ENCODE measurements around the gene FCHSD2.

The FCHSD2 gene

GRCh38 chr11:72793425-72794367 lies 348.4 kb downstream of the FCHSD2 start, which contains the start of gene STARD10 (continued):
- TF ChIP-seq REPIN1 (tag by site-specific recombination; IDR thresholded peaks at IDR 0.05; ENCODE audit: low read depth): no peak
- no peak for TF ChIP-seq FEZF1 (tag by site-specific recombination; IDR thresholded peaks at IDR 0.05)
- TF ChIP-seq ZNF610 (tag by site-specific recombination; IDR thresholded peaks at IDR 0.05; ENCODE audit: borderline replicate concordance): 0 out of 2 replicates have a peak, but pooled peaks have one; percentile 24
- no peak for TF ChIP-seq ZNF132 (tag by site-specific recombination; IDR thresholded peaks at IDR 0.05; ENCODE audit: borderline replicate concordance)
- no peak for TF ChIP-seq ZSCAN18 (tag by site-specific recombination; IDR thresholded peaks at IDR 0.05)
- TF ChIP-seq ZNF626 (tag by site-specific recombination; IDR thresholded peaks at IDR 0.05): no peak
- TF ChIP-seq ZNF280D (tag by site-specific recombination; IDR thresholded peaks at IDR 0.05): no peak
- TF ChIP-seq ZNF513 (tag by site-specific recombination; IDR thresholded peaks at IDR 0.05): no peak
- TF ChIP-seq IKZF3 (tag by site-specific recombination; IDR thresholded peaks at IDR 0.05): peak; percentile 52
- TF ChIP-seq ZBTB17 (tag by site-specific recombination; IDR thresholded peaks at IDR 0.05): peak; percentile 97
- TF ChIP-seq ZNF529 (tag by site-specific recombination; IDR thresholded peaks at IDR 0.05; ENCODE audit: insufficient replicate concordance): no peak
- TF ChIP-seq ZNF701 (tag by site-specific recombination; IDR thresholded peaks at IDR 0.05): no peak
- no peak for TF ChIP-seq ZNF37A (tag by site-specific recombination; IDR thresholded peaks at IDR 0.05)
- TF ChIP-seq ZNF214 (tag by site-specific recombination; IDR thresholded peaks at IDR 0.05; ENCODE audit: borderline replicate concordance): no peak
- no peak for TF ChIP-seq ZNF518A (tag by site-specific recombination; conservative IDR thresholded peaks at IDR 0.05; ENCODE audit: low read depth)
- no peak for TF ChIP-seq ZNF292 (tag by site-specific recombination; IDR thresholded peaks at IDR 0.05; ENCODE audit: borderline replicate concordance, low read depth)
- TF ChIP-seq ZFP69B (tag by site-specific recombination; IDR thresholded peaks at IDR 0.05): 0 out of 2 replicates have a peak, but pooled peaks have one; percentile 48
- TF ChIP-seq ZNF2 (tag by site-specific recombination; IDR thresholded peaks at IDR 0.05): peak; percentile 88
- 0 out of 2 replicates have a peak, but pooled peaks have one; percentile 49 for TF ChIP-seq ZNF843 (tag by site-specific recombination; IDR thresholded peaks at IDR 0.05)
- TF ChIP-seq CTCF (tag by site-specific recombination; IDR thresholded peaks at IDR 0.05): peak; percentile 99
- TF ChIP-seq YY1 (tag by site-specific recombination; IDR thresholded peaks at IDR 0.05): peak; percentile 92
- TF ChIP-seq ZSCAN30 (tag by site-specific recombination; IDR thresholded peaks at IDR 0.05): peak; percentile 61; the same call in 1 of the 2 replicates
- no peak for TF ChIP-seq ZNF707 (tag by site-specific recombination; IDR thresholded peaks at IDR 0.05)

Data from HEK293 (cell line).